Measurements from ENCODE around the gene NSA2. TPM values are rescaled to one million over a fixed set of nuclear protein-coding genes. Genes with fewer than 3 reads are reported as not detected.
A peak's percentile ranks its signal among the peaks of the same experiment; 100 is the strongest.

The NSA2 gene
- total RNA-seq, 1 experiment from 2014 or later, result 102 TPM

DNA sequence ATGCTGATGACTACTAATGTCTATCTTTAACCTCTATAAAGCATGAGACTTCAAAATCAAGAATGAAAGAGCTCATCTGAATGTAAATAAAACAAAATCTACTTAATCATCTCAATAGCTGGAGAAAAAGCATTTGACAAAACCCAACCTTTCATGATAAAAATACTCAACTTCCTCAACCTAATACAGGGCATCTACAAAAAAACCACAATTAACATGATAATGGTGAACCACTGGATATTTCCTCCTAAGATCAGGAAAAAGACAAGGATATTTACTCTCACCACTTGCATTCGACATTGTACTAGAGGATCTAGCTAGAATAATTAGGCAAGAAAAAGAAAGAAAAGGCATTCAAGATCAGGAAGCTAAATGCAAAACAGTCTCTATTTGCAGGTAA lies 49.8 kb downstream of the NSA2 start:
- DNase-seq (ENCODE audit: low read depth), result no peak

- peak; percentile 67 for DNase-seq (ENCODE audit: low read depth)
Observed at GRCh38 chr5:74822288-74822687, 55.2 kb downstream of the NSA2 start.

- no peak for DNase-seq (ENCODE audit: low read depth)
Observed at GRCh38 chr5:74829413-74829812, 62.4 kb downstream of the NSA2 start.

Other genes starting within 250 kb of the NSA2 start
- 38.8 and 48.1 TPM in 2 replicates for gene ENC1, start 126.5 kb upstream of the NSA2 start, total RNA-seq (2014; rRNA removed; shearing (Covaris generic))
- gene HEXB, start 82.0 kb upstream of the NSA2 start, total RNA-seq (2014; rRNA removed; shearing (Covaris generic)), result 290 and 372 TPM in 2 replicates
- 37.6 and 47.1 TPM in 2 replicates for gene GFM2, start 132 bp upstream of the NSA2 start, total RNA-seq (2014; rRNA removed; shearing (Covaris generic))
- 5.3 and 10.7 TPM in 2 replicates for gene FAM169A, start 99.1 kb downstream of the NSA2 start, total RNA-seq (2014; rRNA removed; shearing (Covaris generic))